CD14-positive monocyte (primary cell): ENCODE results near the gene ANXA4. TPM values are rescaled to one million over a fixed set of nuclear protein-coding genes. Genes with fewer than 3 reads are reported as not detected.
A peak's percentile ranks its signal among the peaks of the same experiment; 100 is the strongest.

Experiments used
- DNase-seq, 3 donors: peaks; one replicate each; pipeline ENCODE4 v3.0.0-alpha.2; 2011 to 2022
- H2AFZ ChIP-seq: 2 replicates; pipeline ENCODE4 v1.6.0; 2012; ENCODE audit warnings: mild to moderate bottlenecking, low read depth, low read length, inconsistent platforms; ENCODE audit not compliant: insufficient read depth, poor library complexity, severe bottlenecking
- H3K27ac ChIP-seq, 2 donors: 1 replicate in 1 of 2; 2 replicates in 1 of 2; pipeline ENCODE4 v1.5.1; 2012 to 2013; ENCODE audit warnings: low read length in 2 of 2, control low read depth in 1 of 2, inconsistent platforms in 1 of 2, low read depth in 1 of 2, mild to moderate bottlenecking in 1 of 2
- H3K27me3 ChIP-seq, 2 donors: one replicate each; pipeline versions ENCODE4 v1.6.0 to v1.6.1; 2011 to 2013; ENCODE audit warnings: low read length in 2 of 2; ENCODE audit not compliant: control insufficient read depth in 2 of 2, insufficient read depth in 2 of 2
- H3K36me3 ChIP-seq, 2 donors: replicated peaks in 1 of 2; 1 replicate in 1 of 2; 2 replicates in 1 of 2; pipeline versions ENCODE4 v1.5.1 to v1.6.1; 2012 to 2013; ENCODE audit warnings: low read length in 2 of 2, control low read depth in 1 of 2, inconsistent platforms in 1 of 2, mild to moderate bottlenecking in 1 of 2; ENCODE audit not compliant: insufficient read depth in 2 of 2, control insufficient read depth in 1 of 2
- H3K4me1 ChIP-seq, 2 donors: 1 replicate in 1 of 2; 2 replicates in 1 of 2; pipeline versions ENCODE4 v1.5.1 to v1.6.1; 2012 to 2013; ENCODE audit warnings: low read length in 2 of 2, control low read depth in 1 of 2, inconsistent platforms in 1 of 2, mild to moderate bottlenecking in 1 of 2, moderate library complexity in 1 of 2; ENCODE audit not compliant: insufficient read depth in 2 of 2, control insufficient read depth in 1 of 2
- H3K4me2 ChIP-seq: replicated peaks from 2 replicates; pipeline ENCODE3; 2012; ENCODE audit warnings: low read length, moderate library complexity, mild to moderate bottlenecking; ENCODE audit not compliant: poor library complexity, severe bottlenecking; ENCODE audit errors: extremely low read depth
- H3K4me3 ChIP-seq, 3 experiments: fragments of 200-600 bp in 1 of 3; sonication (generic) in 1 of 3; replicated peaks in 1 of 3; 1 replicate in 2 of 3; 2 replicates in 1 of 3; pipeline ENCODE4 v1.5.1; 2011 to 2013; ENCODE audit warnings: low read length in 3 of 3, mild to moderate bottlenecking in 3 of 3, control low read depth in 2 of 3, low read depth in 2 of 3, inconsistent platforms in 1 of 3, moderate library complexity in 1 of 3
- H3K79me2 ChIP-seq: 2 replicates; pipeline ENCODE4 v1.6.0; 2012; ENCODE audit warnings: mild to moderate bottlenecking, control low read depth, inconsistent platforms, low read length, moderate library complexity; ENCODE audit not compliant: insufficient read depth
- H3K9ac ChIP-seq: 2 replicates; pipeline ENCODE4 v1.6.0; 2017; ENCODE audit warnings: low read length, mild to moderate bottlenecking; ENCODE audit not compliant: insufficient read depth, poor library complexity, severe bottlenecking
- H3K9me3 ChIP-seq, 2 donors: replicated peaks in 1 of 2; 1 replicate in 1 of 2; 2 replicates in 1 of 2; pipeline versions ENCODE4 v1.5.1 to v1.6.1; 2012 to 2013; ENCODE audit warnings: low read length in 2 of 2, control low read depth in 1 of 2; ENCODE audit not compliant: control insufficient read depth in 1 of 2, insufficient read depth in 1 of 2
- H4K20me1 ChIP-seq: 2 replicates; pipeline ENCODE4 v1.6.0; 2012; ENCODE audit warnings: mild to moderate bottlenecking, low read length, control low read depth, moderate library complexity; ENCODE audit not compliant: insufficient read depth
- H3K27ac Mint-ChIP-seq, 7 donors: one replicate each; pipeline ENCODE4 v1.8.0; 2020; ENCODE audit warnings: mild to moderate bottlenecking in 7 of 7, mixed read lengths in 7 of 7, moderate library complexity in 6 of 7, inconsistent platforms in 2 of 7
- H3K27me3 Mint-ChIP-seq, 3 donors: one replicate each; pipeline ENCODE4 v1.8.0; 2021 to 2022; ENCODE audit warnings: low read depth in 3 of 3, mild to moderate bottlenecking in 3 of 3, mixed read lengths in 3 of 3, moderate library complexity in 3 of 3, inconsistent platforms in 1 of 3
- H3K36me3 Mint-ChIP-seq, 2 donors: one replicate each; pipeline ENCODE4 v1.8.0; 2020; ENCODE audit warnings: mixed read lengths in 2 of 2, inconsistent platforms in 1 of 2, mild to moderate bottlenecking in 1 of 2
- H3K4me1 Mint-ChIP-seq: one replicate; pipeline ENCODE4 v1.8.0; 2020; ENCODE audit warnings: mild to moderate bottlenecking, mixed read lengths
- H3K4me3 Mint-ChIP-seq, 2 donors: one replicate each; pipeline ENCODE4 v1.8.0; 2020; ENCODE audit warnings: mild to moderate bottlenecking in 2 of 2, mixed read lengths in 2 of 2, moderate library complexity in 1 of 2
- H3K9me3 Mint-ChIP-seq, 7 donors: one replicate each; pipeline ENCODE4 v1.8.0; 2020 to 2022; ENCODE audit warnings: mixed read lengths in 7 of 7, mild to moderate bottlenecking in 6 of 7, moderate library complexity in 6 of 7, inconsistent platforms in 2 of 7
- CTCF ChIP-seq: fragments of 200-600 bp; IDR thresholded peaks from one replicate; pipeline ENCODE4 v1.8.0; 2022; ENCODE audit warnings: antibody characterized with exemption, mild to moderate bottlenecking
- WGBS: methylation state at CpG from one replicate; pipeline ENCODE4 v1.1.5; 2013; ENCODE audit warnings: missing lambda C conversion rate; ENCODE audit not compliant: insufficient coverage; 5-methylcytosine and 5-hydroxymethylcytosine counted together
- intact Hi-C, 2 donors: fragments of 100-400 bp; cut with micrococcal nuclease; formaldehyde crosslinking; loops; one replicate each; pipeline versions ENCODE4 v1.15.0 to v1.15.1; 2023
- polyA plus RNA-seq, 3 donors: library from polyadenylated mRNA; depleted of rRNA in 1 of 3; unstranded in 2 of 3; stranded (reverse) in 1 of 3; fragments of 300-500 nt in 2 of 3; fragments of >200 nt in 1 of 3; fragmentation: Illumina TruSeq in 2 of 3; gene quantifications; 1 replicate in 2 of 3; 2 replicates in 1 of 3; pipeline ENCODE4 v1.2.3, GENCODE V29; 2012 to 2021

Gene ANXA4
- polyA plus RNA-seq, 3 donors, result 30.0 to 95.7 (median 64.7) TPM

- H3K36me3 Mint-ChIP-seq, result no peaks in the 10 kb centered on the region
- H3K4me3 Mint-ChIP-seq, result no peak overlapping the region
- H3K4me1 Mint-ChIP-seq, result peaks cover 6% of the 10 kb centered on the region
- Histone ChIP-seq H3K9ac (no peak overlapping the region), H4K20me1 (no peaks in the 10 kb centered on the region), H3K4me1 (peaks cover 5 to 7% of the 10 kb centered on the region in 2 donors), H3K9me3 (no peaks in the 10 kb centered on the region), H3K79me2 (no peaks in the 10 kb centered on the region), H3K27ac (no peak overlapping the region), H2AFZ (no peak overlapping the region), H3K27me3 (no peaks in the 10 kb centered on the region), H3K4me2 (no peak overlapping the region), H3K36me3 (no peaks in the 10 kb centered on the region), H3K4me3 (no peak overlapping the region)
- H3K27me3 Mint-ChIP-seq, result peaks cover 0 to 6% (median 3%) of the 10 kb centered on the region in 3 donors
- DNase-seq, result no peak
- WGBS, result 98% methylated on average over 4 of the region's 5 CpGs
- H3K9me3 Mint-ChIP-seq, result no peaks in the 10 kb centered on the region
- intact Hi-C loops, result no loop called here
- no peak for TF ChIP-seq CTCF
- no peak overlapping the region for H3K27ac Mint-ChIP-seq
These were observed 23.5 kb upstream of the ANXA4 start for GRCh38 chr2:69718338-69718965.

- Histone ChIP-seq H3K27ac (no peak overlapping the region), H3K9ac (no peak overlapping the region), H4K20me1 (no peaks in the 10 kb centered on the region), H3K36me3 (no peaks in the 10 kb centered on the region), H3K79me2 (no peaks in the 10 kb centered on the region), H3K9me3 (no peaks in the 10 kb centered on the region), H3K4me1 (peaks cover 3% of the 10 kb centered on the region in 2 donors), H2AFZ (no peak overlapping the region), H3K4me2 (no peak overlapping the region), H3K27me3 (no peaks in the 10 kb centered on the region), H3K4me3 (no peak overlapping the region)
- H3K9me3 Mint-ChIP-seq, result no peaks in the 10 kb centered on the region
- DNase-seq, result no peak
- peak; percentile 54 for TF ChIP-seq CTCF
- 89% methylated on average over 1 of the region's 1 CpG for WGBS
- peaks cover 0 to 6% (median 3%) of the 10 kb centered on the region in 3 donors for H3K27me3 Mint-ChIP-seq
- H3K27ac Mint-ChIP-seq, result no peak overlapping the region
- peaks cover 6% of the 10 kb centered on the region for H3K4me1 Mint-ChIP-seq
- H3K4me3 Mint-ChIP-seq, result no peak overlapping the region
- intact Hi-C loops, result loop anchor here in 1 of 2 donors (10.0 kb wide), 1 partner anchor 336 kb away; the partner anchor contains the start of gene GFPT1
- no peaks in the 10 kb centered on the region for H3K36me3 Mint-ChIP-seq
These were observed 21.5 kb upstream of the ANXA4 start for GRCh38 chr2:69720404-69720803.
